Anterior cingulate cortex (tissue), 58 donors: ENCODE results near the gene ZSCAN5B.
"Not testable (repeated sequence)": the region's sequence is repeated elsewhere in the genome, so short reads cannot be mapped to it uniquely, and the experiment has no call there.

ENCODE experiments used
- DNase-seq, 58 donors: peaks; one replicate each; lab custom pipeline; 2025; lab: John Stamatoyannopoulos, UW

The ZSCAN5B gene

GRCh38 chr19:56177564-56178243 is 19.9 kb downstream of the ZSCAN5B start:
- no peak for DNase-seq

GRCh38 chr19:56176881-56177280 is 20.7 kb downstream of the ZSCAN5B start:
- no peak for DNase-seq

- not testable (repeated sequence) for DNase-seq
Measured at GRCh38 chr19:56176310-56176709, 21.3 kb downstream of the ZSCAN5B start.

GRCh38 chr19:56175861-56176307 is 21.7 kb downstream of the ZSCAN5B start, which contains the start of gene GALP:
Gene GALP, plus strand, starts transcription at chr19:56176008. Its CDS starts 1,101 bp downstream, at chr19:56177109.
- DNase-seq = not testable (repeated sequence)

- DNase-seq = no peak
Measured at GRCh38 chr19:56174550-56174949, 23.0 kb downstream of the ZSCAN5B start.

GRCh38 chr19:56174086-56174485 is 23.5 kb downstream of the ZSCAN5B start:
- no peak for DNase-seq

- DNase-seq = no peak
Measured at GRCh38 chr19:56170261-56170660, 27.3 kb downstream of the ZSCAN5B start.

GRCh38 chr19:56167064-56167578 is 30.5 kb downstream of the ZSCAN5B start:
- no peak for DNase-seq

GRCh38 chr19:56163097-56163496 is 34.5 kb downstream of the ZSCAN5B start:
- no peak for DNase-seq

GRCh38 chr19:56162258-56162657 is 35.3 kb downstream of the ZSCAN5B start:
- DNase-seq = no peak

GRCh38 chr19:56161534-56161933 is 36.0 kb downstream of the ZSCAN5B start:
- DNase-seq = no peak

- DNase-seq = no peak
Measured at GRCh38 chr19:56159622-56160271, 37.8 kb downstream of the ZSCAN5B start.

- no peak for DNase-seq
Measured at GRCh38 chr19:56159009-56159559, 38.5 kb downstream of the ZSCAN5B start.

- DNase-seq = no peak
Measured at GRCh38 chr19:56158170-56158757, 39.3 kb downstream of the ZSCAN5B start.

GRCh38 chr19:56156768-56157167 is 40.8 kb downstream of the ZSCAN5B start:
- no peak for DNase-seq

GRCh38 chr19:56155124-56155687 is 42.4 kb downstream of the ZSCAN5B start:
- DNase-seq = peak in 2 of 58 donors; percentile 6 to 12

GRCh38 chr19:56153507-56153906 is 44.1 kb downstream of the ZSCAN5B start:
- DNase-seq = no peak

GRCh38 chr19:56152644-56153043 is 44.9 kb downstream of the ZSCAN5B start:
- DNase-seq = no peak

- peak in 3 of 58 donors; percentile 8 to 34 (median 9) for DNase-seq
Measured at GRCh38 chr19:56150358-56150757, 47.2 kb downstream of the ZSCAN5B start.

GRCh38 chr19:56149656-56150038 is 47.9 kb downstream of the ZSCAN5B start:
- DNase-seq = no peak
